SK-N-SH (cell line): Measurements from ENCODE around the gene ADAMTS3. TPM values are rescaled to one million over a fixed set of nuclear protein-coding genes. Genes with fewer than 3 reads are reported as not detected.

Experiments
- CTCF ChIA-PET: fragments of 300-600, 350-600 bp; formaldehyde crosslinking; extraction: SDS; loops from one replicate; lab custom pipeline; 2021; lab: Yijun Ruan, JAX
- POLR2A ChIA-PET: fragments of 350-600 bp; sonication (Branson Sonifier 250); formaldehyde crosslinking; extraction: SDS; loops from one replicate; lab custom pipeline; 2020; ENCODE audit warnings: antibody characterized with exemption, inconsistent platforms; lab: Yijun Ruan, JAX
- DNase-seq: peaks from one replicate; pipeline ENCODE4 v3.0.0; 2012
- H2AFZ ChIP-seq: fragments of 200-600 bp; sonication (generic); 2 replicates; pipeline ENCODE4 v1.8.1; 2016; ENCODE audit warnings: antibody characterized with exemption, mild to moderate bottlenecking, low read depth
- H3F3A ChIP-seq: fragments of 200-600 bp; sonication (generic); replicated peaks from 2 replicates; pipeline ENCODE3; 2016; ENCODE audit warnings: antibody characterized with exemption, mild to moderate bottlenecking; ENCODE audit not compliant: insufficient read depth
- H3K27ac ChIP-seq, 2 experiments: fragments of 200-500 bp in 1 of 2; fragments of 200-600 bp in 1 of 2; sonication (Bioruptor generic) in 1 of 2; sonication (generic), shearing (Covaris generic) in 1 of 2; 2 replicates each; pipeline versions ENCODE4 v1.5.1 to v1.6.1; 2014 to 2016; ENCODE audit warnings: low read depth in 2 of 2, inconsistent platforms in 1 of 2, low read length in 1 of 2, mild to moderate bottlenecking in 1 of 2, mixed read lengths in 1 of 2
- H3K27me3 ChIP-seq: fragments of 200-600 bp; sonication (generic), shearing (Covaris generic); 2 replicates; pipeline ENCODE4 v1.6.1; 2016; ENCODE audit warnings: mixed run types; ENCODE audit not compliant: insufficient read depth
- H3K36me3 ChIP-seq, 2 experiments: fragments of 200-500 bp in 1 of 2; fragments of 200-600 bp in 1 of 2; sonication (Bioruptor generic) in 1 of 2; sonication (generic) in 1 of 2; replicated peaks in 1 of 2; 2 replicates each; pipeline versions ENCODE3 to v1.5.1; 2014 to 2016; ENCODE audit warnings: low read length in 1 of 2, mild to moderate bottlenecking in 1 of 2; ENCODE audit not compliant: insufficient read depth in 2 of 2, control insufficient read depth in 1 of 2
- H3K4me1 ChIP-seq, 2 experiments: fragments of 200-500 bp in 1 of 2; fragments of 200-600 bp in 1 of 2; sonication (Bioruptor generic) in 1 of 2; sonication (generic), shearing (Covaris generic) in 1 of 2; 2 replicates each; pipeline versions ENCODE4 v1.5.1 to v1.6.1; 2014 to 2016; ENCODE audit warnings: low read depth in 1 of 2, low read length in 1 of 2, mixed run types in 1 of 2; ENCODE audit not compliant: insufficient read depth in 2 of 2, control insufficient read depth in 1 of 2
- H3K4me2 ChIP-seq: fragments of 200-600 bp; sonication (generic), shearing (Covaris generic); 2 replicates; pipeline ENCODE4 v1.6.1; 2017; ENCODE audit warnings: mixed run types
- H3K4me3 ChIP-seq, 2 experiments: fragments of 200-500 bp in 1 of 2; fragments of 200-600 bp in 1 of 2; sonication (Bioruptor generic) in 1 of 2; sonication (generic), shearing (Covaris generic) in 1 of 2; 2 replicates each; pipeline versions ENCODE4 v1.5.1 to v1.8.1; 2014 to 2016; ENCODE audit warnings: low read depth in 2 of 2, inconsistent platforms in 1 of 2, low read length in 1 of 2, mild to moderate bottlenecking in 1 of 2, mixed read lengths in 1 of 2, moderate library complexity in 1 of 2
- H3K79me2 ChIP-seq: fragments of 200-600 bp; sonication (generic); 2 replicates; pipeline ENCODE4 v1.8.1; 2017; ENCODE audit warnings: mild to moderate bottlenecking; ENCODE audit not compliant: insufficient read depth
- H3K9ac ChIP-seq: fragments of 200-600 bp; sonication (generic); 2 replicates; pipeline ENCODE4 v1.6.1; 2017; ENCODE audit warnings: mixed run types
- H3K9me2 ChIP-seq: fragments of 200-600 bp; sonication (generic); 2 replicates; pipeline ENCODE4 v1.6.1; 2017; ENCODE audit warnings: mixed run types
- H3K9me3 ChIP-seq: fragments of 200-600 bp; sonication (generic); 2 replicates; pipeline ENCODE4 v1.6.1; 2017; ENCODE audit warnings: mixed run types, mild to moderate bottlenecking, moderate library complexity
- H4K20me1 ChIP-seq: fragments of 200-600 bp; sonication (generic); 2 replicates; pipeline ENCODE4 v1.6.1; 2017; ENCODE audit warnings: mild to moderate bottlenecking, mixed run types; ENCODE audit not compliant: insufficient read depth
- CHD2 ChIP-seq: fragments of 150-350 bp; IDR thresholded peaks from 2 replicates; pipeline ENCODE4 v1.6.1; 2018; ENCODE audit warnings: low read length; ENCODE audit not compliant: partially characterized antibody
- EP300 ChIP-seq, 2 experiments: IDR thresholded peaks; 2 replicates each; pipeline versions ENCODE4 v1.4.0 to v1.6.1; 2012; ENCODE audit warnings: borderline replicate concordance in 1 of 2, low read depth in 1 of 2, low read length in 1 of 2
- EZH2phosphoT487 ChIP-seq: fragments of 200-600 bp; sonication (generic); IDR thresholded peaks from 2 replicates; pipeline ENCODE4 v1.6.1; 2017; ENCODE audit warnings: low read depth, mixed run types, mild to moderate bottlenecking, antibody characterized with exemption, moderate library complexity, borderline replicate concordance
- FOXM1 ChIP-seq: IDR thresholded peaks from 2 replicates; pipeline ENCODE4 v1.4.0; 2012; ENCODE audit warnings: low read depth, mild to moderate bottlenecking
- GABPA ChIP-seq: IDR thresholded peaks from 2 replicates; pipeline ENCODE4 v1.4.0; 2012; ENCODE audit warnings: low read depth, mild to moderate bottlenecking
- JUND ChIP-seq: IDR thresholded peaks from 2 replicates; pipeline ENCODE4 v1.4.0; 2012
- NFIC ChIP-seq: IDR thresholded peaks from 2 replicates; pipeline ENCODE4 v1.4.0; 2012; ENCODE audit warnings: borderline replicate concordance
- NRF1 ChIP-seq: IDR thresholded peaks from 2 replicates; pipeline ENCODE4 v1.6.1; 2012; ENCODE audit warnings: low read depth, mild to moderate bottlenecking, low read length
- POLR2AphosphoS5 ChIP-seq: IDR thresholded peaks from 2 replicates; pipeline ENCODE4 v1.6.1; 2012; ENCODE audit warnings: low read depth, low read length
- REST ChIP-seq: IDR thresholded peaks from 2 replicates; pipeline ENCODE4 v1.6.1; 2012; ENCODE audit warnings: mild to moderate bottlenecking, low read depth, low read length, moderate library complexity
- RFX5 ChIP-seq: IDR thresholded peaks from 2 replicates; pipeline ENCODE4 v1.6.1; 2012; ENCODE audit warnings: mild to moderate bottlenecking, improper control_type of control experiment, low read length
- RXRA ChIP-seq: IDR thresholded peaks from 2 replicates; pipeline ENCODE4 v1.4.0; 2012; ENCODE audit warnings: low read depth, mild to moderate bottlenecking, borderline replicate concordance
- SIN3A ChIP-seq: IDR thresholded peaks from 2 replicates; pipeline ENCODE4 v1.6.1; 2012; ENCODE audit warnings: low read depth, mild to moderate bottlenecking, low read length, moderate library complexity, borderline replicate concordance
- USF2 ChIP-seq: fragments of 150-350 bp; IDR thresholded peaks from 2 replicates; pipeline ENCODE4 v1.6.1; 2017; ENCODE audit warnings: antibody characterized with exemption, low read length, low read depth, borderline replicate concordance
- WGBS: methylation state at CpG from one replicate; pipeline ENCODE4 v1.1.6; 2017; ENCODE audit warnings: low lambda C conversion rate; 5-methylcytosine and 5-hydroxymethylcytosine counted together
- polyA plus RNA-seq, 3 experiments: library from polyadenylated mRNA; depleted of rRNA; stranded (reverse); fragments of >200 nt; gene quantifications; 2 replicates each; pipeline ENCODE4 v1.2.3, GENCODE V29; 2012
- TF ChIP-seq, protein P1 (sequence below): IDR thresholded peaks from 2 replicates; pipeline ENCODE4 v1.4.0; 2012; ENCODE audit warnings: low read depth
- TF ChIP-seq, protein P2 (sequence below): IDR thresholded peaks from 2 replicates; pipeline ENCODE4; 2012
- TF ChIP-seq, protein P3 (sequence below): IDR thresholded peaks from 2 replicates; pipeline ENCODE4 v1.4.0; 2012; ENCODE audit warnings: low read depth, borderline replicate concordance

Gene ADAMTS3
- polyA plus RNA-seq, 1 of the 3 experiments (the other 2 are of a cell fraction), result 0.99 TPM

DNA sequence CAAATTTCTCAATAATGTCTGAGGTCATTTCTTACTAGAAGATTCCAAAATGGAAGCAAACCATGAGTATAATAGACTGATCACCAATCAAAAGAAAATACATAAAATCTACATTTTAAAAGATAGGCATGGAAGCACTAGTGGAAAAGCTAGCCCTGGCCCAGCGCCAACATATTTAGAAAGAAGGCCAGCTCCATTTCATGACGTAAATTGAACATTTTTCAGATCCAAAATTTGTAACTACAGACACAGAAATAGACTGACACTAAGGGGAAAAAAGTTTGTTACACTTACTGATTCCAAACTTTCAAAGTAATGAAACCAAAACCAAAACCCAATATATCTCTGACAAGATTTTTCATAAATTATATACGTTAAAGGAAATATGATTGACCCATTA is 117.7 kb downstream of the ADAMTS3 start:
- no peaks in the 10 kb centered on the region for H3K27me3 ChIP-seq
- ChIA-PET POLR2A (interaction anchor here (0.6 kb wide), 1 partner anchor 1605 kb away, joined by 3 read pairs; no protein-coding TSS in a partner anchor), CTCF (interaction anchor here (1.3 to 1.4 kb wide), 2 partner anchors 17 to 125 kb away, joined by 3 to 5 read pairs; no protein-coding TSS in a partner anchor)
- no peak for DNase-seq
- no peaks in the 10 kb centered on the region for H3K9me2 ChIP-seq
- no peaks in the 10 kb centered on the region for H3K4me1 ChIP-seq
- H2AFZ ChIP-seq, result no peak overlapping the region
- peaks cover 4% of the 10 kb centered on the region for H3F3A ChIP-seq
- no peak overlapping the region for H3K9ac ChIP-seq
- H3K36me3 ChIP-seq, result no peaks in the 10 kb centered on the region
- no peak for TF ChIP-seq REST
- TF ChIP-seq, protein P1, sequence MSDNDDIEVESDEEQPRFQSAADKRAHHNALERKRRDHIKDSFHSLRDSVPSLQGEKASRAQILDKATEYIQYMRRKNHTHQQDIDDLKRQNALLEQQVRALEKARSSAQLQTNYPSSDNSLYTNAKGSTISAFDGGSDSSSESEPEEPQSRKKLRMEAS, result no peak
- TF ChIP-seq GABPA, result no peak
- no peak for TF ChIP-seq EZH2phosphoT487
- no peak for TF ChIP-seq CHD2
- no peak for TF ChIP-seq SIN3A
- no peak for TF ChIP-seq POLR2AphosphoS5
- TF ChIP-seq, protein P2, sequence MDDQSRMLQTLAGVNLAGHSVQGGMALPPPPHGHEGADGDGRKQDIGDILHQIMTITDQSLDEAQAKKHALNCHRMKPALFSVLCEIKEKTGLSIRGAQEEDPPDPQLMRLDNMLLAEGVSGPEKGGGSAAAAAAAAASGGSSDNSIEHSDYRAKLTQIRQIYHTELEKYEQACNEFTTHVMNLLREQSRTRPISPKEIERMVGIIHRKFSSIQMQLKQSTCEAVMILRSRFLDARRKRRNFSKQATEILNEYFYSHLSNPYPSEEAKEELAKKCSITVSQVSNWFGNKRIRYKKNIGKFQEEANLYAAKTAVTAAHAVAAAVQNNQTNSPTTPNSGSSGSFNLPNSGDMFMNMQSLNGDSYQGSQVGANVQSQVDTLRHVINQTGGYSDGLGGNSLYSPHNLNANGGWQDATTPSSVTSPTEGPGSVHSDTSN, result no peak
- no peak for TF ChIP-seq RFX5
- TF ChIP-seq, protein P3, sequence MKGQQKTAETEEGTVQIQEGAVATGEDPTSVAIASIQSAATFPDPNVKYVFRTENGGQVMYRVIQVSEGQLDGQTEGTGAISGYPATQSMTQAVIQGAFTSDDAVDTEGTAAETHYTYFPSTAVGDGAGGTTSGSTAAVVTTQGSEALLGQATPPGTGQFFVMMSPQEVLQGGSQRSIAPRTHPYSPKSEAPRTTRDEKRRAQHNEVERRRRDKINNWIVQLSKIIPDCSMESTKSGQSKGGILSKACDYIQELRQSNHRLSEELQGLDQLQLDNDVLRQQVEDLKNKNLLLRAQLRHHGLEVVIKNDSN, result no peak
- no peak for TF ChIP-seq JUND
- no peak for TF ChIP-seq NRF1
- no peak for TF ChIP-seq NFIC
- TF ChIP-seq FOXM1, result no peak
- TF ChIP-seq USF2, result no peak
- no peak for TF ChIP-seq EP300 (IDR thresholded peaks at IDR 0.05; ENCODE audit: borderline replicate concordance in 1 of 2, low read depth in 1 of 2, low read length in 1 of 2)
- TF ChIP-seq RXRA, result no peak
- no peaks in the 10 kb centered on the region for H3K9me3 ChIP-seq
- no peaks in the 10 kb centered on the region for H3K79me2 ChIP-seq
- no peak overlapping the region for H3K4me2 ChIP-seq
- no peaks in the 10 kb centered on the region for H4K20me1 ChIP-seq
- no peak overlapping the region for H3K27ac ChIP-seq
- WGBS, result 81% methylated on average over 3 of the region's 3 CpGs
- H3K4me3 ChIP-seq, result no peak overlapping the region
